Epithelial cell of esophagus (primary cell): ENCODE measurements around the gene VMP1.

Experiments used
- DNase-seq: peaks from one replicate; pipeline ENCODE4 v3.0.0; 2010; ENCODE audit warnings: low read depth
- H3K4me3 ChIP-seq: 2 replicates; pipeline ENCODE4 v1.5.1; 2011; ENCODE audit warnings: mild to moderate bottlenecking, low read length, control low read depth
- TF ChIP-seq, protein P1 (sequence below): IDR thresholded peaks from 2 replicates; pipeline ENCODE4 v1.5.1; 2011; ENCODE audit warnings: low read depth, mild to moderate bottlenecking, low read length, control low read depth, inconsistent platforms; ENCODE audit not compliant: insufficient read depth; ENCODE audit errors: missing control alignments

The VMP1 gene

GRCh38 chr17:59830007-59830630 lies 122.7 kb downstream of the VMP1 start:
- TF ChIP-seq, protein P1, sequence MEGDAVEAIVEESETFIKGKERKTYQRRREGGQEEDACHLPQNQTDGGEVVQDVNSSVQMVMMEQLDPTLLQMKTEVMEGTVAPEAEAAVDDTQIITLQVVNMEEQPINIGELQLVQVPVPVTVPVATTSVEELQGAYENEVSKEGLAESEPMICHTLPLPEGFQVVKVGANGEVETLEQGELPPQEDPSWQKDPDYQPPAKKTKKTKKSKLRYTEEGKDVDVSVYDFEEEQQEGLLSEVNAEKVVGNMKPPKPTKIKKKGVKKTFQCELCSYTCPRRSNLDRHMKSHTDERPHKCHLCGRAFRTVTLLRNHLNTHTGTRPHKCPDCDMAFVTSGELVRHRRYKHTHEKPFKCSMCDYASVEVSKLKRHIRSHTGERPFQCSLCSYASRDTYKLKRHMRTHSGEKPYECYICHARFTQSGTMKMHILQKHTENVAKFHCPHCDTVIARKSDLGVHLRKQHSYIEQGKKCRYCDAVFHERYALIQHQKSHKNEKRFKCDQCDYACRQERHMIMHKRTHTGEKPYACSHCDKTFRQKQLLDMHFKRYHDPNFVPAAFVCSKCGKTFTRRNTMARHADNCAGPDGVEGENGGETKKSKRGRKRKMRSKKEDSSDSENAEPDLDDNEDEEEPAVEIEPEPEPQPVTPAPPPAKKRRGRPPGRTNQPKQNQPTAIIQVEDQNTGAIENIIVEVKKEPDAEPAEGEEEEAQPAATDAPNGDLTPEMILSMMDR = no peak
- DNase-seq = peak; percentile 61
- no peak overlapping the region for H3K4me3 ChIP-seq

DNA sequence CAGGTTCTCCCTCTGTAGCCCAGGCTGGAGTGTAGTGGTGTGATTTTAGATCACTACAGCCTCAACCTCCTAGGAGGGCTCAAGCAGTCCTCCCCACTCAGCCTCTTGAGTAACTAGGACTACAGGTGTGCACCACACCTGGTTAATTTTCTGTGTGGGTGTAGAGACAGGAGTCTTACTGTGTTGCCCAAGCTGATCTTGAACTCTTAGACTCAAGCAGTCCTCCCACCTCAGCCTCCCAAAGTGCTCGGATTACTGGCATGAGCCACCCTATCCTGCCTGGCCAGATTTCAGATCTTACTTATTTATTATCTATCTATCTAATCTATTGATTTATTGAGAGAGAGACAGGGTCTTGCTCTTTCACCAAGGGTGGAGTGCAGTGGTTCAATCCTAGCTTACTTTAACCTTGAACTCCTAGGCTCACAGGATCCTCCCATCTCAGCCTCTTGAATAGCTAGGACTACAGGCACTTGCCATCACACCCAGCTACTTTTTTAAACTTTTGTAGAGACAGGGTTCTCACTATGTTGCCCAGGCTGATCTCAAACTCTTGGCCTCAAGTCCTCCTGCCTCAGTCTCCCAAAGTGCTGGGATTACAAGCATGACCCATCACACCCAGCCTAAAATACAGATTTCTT lies 123.5 kb downstream of the VMP1 start:
- peak; percentile 59 for DNase-seq

GRCh38 chr17:59832883-59833379 lies 125.5 kb downstream of the VMP1 start:
- no peak overlapping the region for H3K4me3 ChIP-seq
- TF ChIP-seq, protein P1 = no peak
- no peak for DNase-seq

More for the DNA sequence above, 123.5 kb downstream of the VMP1 start:
- no peak overlapping the region for H3K4me3 ChIP-seq
- TF ChIP-seq, protein P1 = no peak

GRCh38 chr17:59837308-59838051 lies 130.0 kb downstream of the VMP1 start:
- peak; percentile 99 for DNase-seq
- TF ChIP-seq, protein P1 = no peak
- peak overlapping the region; percentile 93 for H3K4me3 ChIP-seq

GRCh38 chr17:59838052-59838916 lies 130.8 kb downstream of the VMP1 start:
- TF ChIP-seq, protein P1 = no peak
- DNase-seq = no peak

GRCh38 chr17:59839651-59840328 lies 132.3 kb downstream of the VMP1 start:
- DNase-seq = no peak
- peak overlapping the region; percentile 93 for H3K4me3 ChIP-seq
- TF ChIP-seq, protein P1 = no peak

More at GRCh38 chr17:59838052-59838916, 130.8 kb downstream of the VMP1 start:
- H3K4me3 ChIP-seq = peak overlapping the region; percentile 93
